ENCODE measurements around the gene TSHZ2. TPM values are rescaled to one million over a fixed set of nuclear protein-coding genes. Genes with fewer than 3 reads are reported as not detected.

TSHZ2 gene
- polyA plus RNA-seq, 1 donor from 2014 or later: 4.6 TPM

DNA sequence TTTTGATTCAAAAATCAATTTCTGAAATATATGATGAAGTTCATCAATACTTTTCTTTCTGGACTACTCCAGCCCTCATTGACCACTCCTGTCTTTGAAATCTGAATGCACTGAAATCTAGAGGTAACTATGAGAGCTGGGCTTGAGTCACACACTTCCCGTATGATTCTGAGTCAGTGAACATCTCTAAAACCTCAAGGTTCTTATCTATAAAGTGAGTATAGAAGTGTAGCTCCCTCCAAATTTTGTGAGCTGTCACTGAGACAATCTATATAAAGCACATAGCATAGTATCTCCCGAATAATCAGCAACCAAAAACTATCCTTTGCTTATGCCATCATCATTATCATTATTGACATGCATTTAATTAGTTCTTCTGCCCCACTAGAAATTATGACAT is 182.4 kb downstream of the TSHZ2 start:
- H3K27ac ChIP-seq (ENCODE audit: low read length): no peak overlapping the region
- no peaks in the 10 kb centered on the region for H3K36me3 ChIP-seq (ENCODE audit: insufficient read depth, low read length)
- H3K4me3 ChIP-seq (ENCODE audit: low read length): no peak overlapping the region
- no peaks in the 10 kb centered on the region for H3K79me2 ChIP-seq (replicated peaks; ENCODE audit: insufficient read depth, low read length)
- no peak overlapping the region for H3K9ac ChIP-seq (ENCODE audit: low read length)
- H3K4me2 ChIP-seq (ENCODE audit: low read length): no peak overlapping the region
- H2AFZ ChIP-seq (ENCODE audit: low read depth, low read length): no peak overlapping the region
- no peaks in the 10 kb centered on the region for H3F3A ChIP-seq (ENCODE audit: insufficient read depth, low read length, poor library complexity, severe bottlenecking)
- no peaks in the 10 kb centered on the region for H4K20me1 ChIP-seq (ENCODE audit: insufficient read depth)
- no peaks in the 10 kb centered on the region for H3K27me3 ChIP-seq (ENCODE audit: insufficient read depth, low read depth, low read length)
- TF ChIP-seq EP300 (conservative IDR thresholded peaks at IDR 0.05; ENCODE audit: poor library complexity, severe bottlenecking) (no peak), MXI1 (conservative IDR thresholded peaks at IDR 0.05; ENCODE audit: poor library complexity, severe bottlenecking) (no peak)
- no peaks in the 10 kb centered on the region for H3K9me3 ChIP-seq (ENCODE audit: low read length)
- H3K9me2 ChIP-seq (ENCODE audit: insufficient read depth, low read length): no peaks in the 10 kb centered on the region

DNA sequence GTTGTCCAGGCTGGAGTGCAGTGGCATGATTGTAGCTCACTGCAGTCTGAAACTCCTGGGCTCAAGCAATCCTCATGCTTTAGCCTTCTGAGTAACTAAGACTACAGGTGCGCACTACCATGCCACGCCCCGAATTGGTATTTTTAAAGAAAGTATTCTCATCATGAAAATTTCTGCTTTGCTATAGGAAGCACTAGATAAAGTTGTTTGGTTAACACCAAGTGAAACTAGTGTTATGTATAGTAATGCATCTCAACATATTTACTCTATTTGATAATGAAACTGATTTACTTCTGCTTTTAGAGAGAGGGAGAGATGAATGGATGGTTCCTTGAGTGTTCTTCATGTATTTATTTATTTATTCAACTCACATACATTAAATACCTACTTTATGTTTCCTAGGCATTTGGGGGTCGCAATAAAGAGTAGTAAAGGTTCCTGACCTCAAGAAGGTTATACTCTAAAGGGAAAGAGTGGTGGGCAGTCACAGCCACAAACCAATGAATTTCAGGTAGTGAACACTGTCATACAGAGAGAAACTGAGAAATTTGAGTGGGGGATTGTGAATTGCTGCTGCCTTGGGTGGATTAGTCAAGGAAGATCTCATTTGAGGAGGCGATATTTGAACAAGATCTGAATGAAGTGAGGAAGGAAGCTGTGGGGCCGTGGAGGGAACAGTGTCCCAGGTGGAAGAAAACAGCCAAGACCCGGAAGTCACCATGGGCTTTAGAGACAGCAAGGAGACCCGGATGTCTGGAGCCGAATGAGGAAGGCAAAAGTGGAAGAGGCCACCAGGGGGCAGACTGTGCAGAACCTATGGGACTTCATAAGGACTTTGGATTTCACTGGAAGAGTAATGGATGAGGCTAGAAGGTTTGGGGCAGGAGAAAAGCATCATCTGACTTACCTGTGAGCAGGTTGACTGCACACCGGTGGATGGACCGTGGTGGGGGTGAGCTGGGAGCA is 185.6 kb downstream of the TSHZ2 start:
- Histone ChIP-seq H3K4me2 (ENCODE audit: low read length) (no peak overlapping the region), H3K36me3 (ENCODE audit: insufficient read depth, low read length) (no peaks in the 10 kb centered on the region), H2AFZ (ENCODE audit: low read depth, low read length) (no peak overlapping the region), H3K9me3 (ENCODE audit: low read length) (no peaks in the 10 kb centered on the region), H3K27me3 (ENCODE audit: insufficient read depth, low read depth, low read length) (no peaks in the 10 kb centered on the region), H3K79me2 (replicated peaks; ENCODE audit: insufficient read depth, low read length) (no peaks in the 10 kb centered on the region), H3K4me3 (ENCODE audit: low read length) (no peak overlapping the region), H4K20me1 (ENCODE audit: insufficient read depth) (no peaks in the 10 kb centered on the region), H3K9ac (ENCODE audit: low read length) (no peak overlapping the region), H3K9me2 (ENCODE audit: insufficient read depth, low read length) (no peaks in the 10 kb centered on the region), H3K27ac (ENCODE audit: low read length) (no peak overlapping the region), H3F3A (ENCODE audit: insufficient read depth, low read length, poor library complexity, severe bottlenecking) (no peaks in the 10 kb centered on the region)
- TF ChIP-seq, protein P1, sequence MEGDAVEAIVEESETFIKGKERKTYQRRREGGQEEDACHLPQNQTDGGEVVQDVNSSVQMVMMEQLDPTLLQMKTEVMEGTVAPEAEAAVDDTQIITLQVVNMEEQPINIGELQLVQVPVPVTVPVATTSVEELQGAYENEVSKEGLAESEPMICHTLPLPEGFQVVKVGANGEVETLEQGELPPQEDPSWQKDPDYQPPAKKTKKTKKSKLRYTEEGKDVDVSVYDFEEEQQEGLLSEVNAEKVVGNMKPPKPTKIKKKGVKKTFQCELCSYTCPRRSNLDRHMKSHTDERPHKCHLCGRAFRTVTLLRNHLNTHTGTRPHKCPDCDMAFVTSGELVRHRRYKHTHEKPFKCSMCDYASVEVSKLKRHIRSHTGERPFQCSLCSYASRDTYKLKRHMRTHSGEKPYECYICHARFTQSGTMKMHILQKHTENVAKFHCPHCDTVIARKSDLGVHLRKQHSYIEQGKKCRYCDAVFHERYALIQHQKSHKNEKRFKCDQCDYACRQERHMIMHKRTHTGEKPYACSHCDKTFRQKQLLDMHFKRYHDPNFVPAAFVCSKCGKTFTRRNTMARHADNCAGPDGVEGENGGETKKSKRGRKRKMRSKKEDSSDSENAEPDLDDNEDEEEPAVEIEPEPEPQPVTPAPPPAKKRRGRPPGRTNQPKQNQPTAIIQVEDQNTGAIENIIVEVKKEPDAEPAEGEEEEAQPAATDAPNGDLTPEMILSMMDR (IDR thresholded peaks at IDR 0.05; ENCODE audit: poor library complexity, severe bottlenecking): no peak
- TF ChIP-seq SMC3 (conservative IDR thresholded peaks at IDR 0.05; ENCODE audit: poor library complexity) (no peak), MXI1 (conservative IDR thresholded peaks at IDR 0.05; ENCODE audit: poor library complexity, severe bottlenecking) (no peak), EP300 (conservative IDR thresholded peaks at IDR 0.05; ENCODE audit: poor library complexity, severe bottlenecking) (no peak), POLR2AphosphoS5 (IDR thresholded peaks at IDR 0.05) (no peak), EZH2 (IDR thresholded peaks at IDR 0.05; ENCODE audit: borderline replicate concordance, insufficient read depth, low read length, poor library complexity, severe bottlenecking) (no peak), REST (IDR thresholded peaks at IDR 0.05; ENCODE audit: borderline replicate concordance) (no peak), RAD21 (conservative IDR thresholded peaks at IDR 0.05) (no peak), TAF1 (IDR thresholded peaks at IDR 0.05; ENCODE audit: low read depth) (no peak)
